CD4-positive, CD25-positive, alpha-beta regulatory T cell (primary cell): ENCODE measurements around the gene DOC2A. TPM values are rescaled to one million over a fixed set of nuclear protein-coding genes. Genes with fewer than 3 reads are reported as not detected.
"Not testable (repeated sequence)": the region's sequence is repeated elsewhere in the genome, so short reads cannot be mapped to it uniquely, and the experiment has no call there.

Source experiments
- ATAC-seq, 2 donors: fragments of 150-1000 bp; cut with Tn5 transposase; one replicate each; pipeline ENCODE4 v1.10.0; 2021; ENCODE audit warnings: low read depth in 2 of 2, moderate number of reproducible peaks in 2 of 2, moderate library complexity in 1 of 2
- DNase-seq, 3 donors: peaks; one replicate each; pipeline versions ENCODE4 v3.0.0 to v3.0.0-alpha.2; 2012 to 2022; ENCODE audit warnings: mixed read lengths in 1 of 3
- H3K27ac ChIP-seq: one replicate; pipeline ENCODE4 v1.7.0; 2013; ENCODE audit warnings: mild to moderate bottlenecking, low read length; ENCODE audit not compliant: insufficient read depth, poor library complexity, severe bottlenecking
- H3K27me3 ChIP-seq: one replicate; pipeline ENCODE4 v1.7.0; 2013; ENCODE audit warnings: low read length; ENCODE audit not compliant: control insufficient read depth, insufficient read depth
- H3K36me3 ChIP-seq: one replicate; pipeline ENCODE4 v1.7.0; 2013; ENCODE audit warnings: mild to moderate bottlenecking, low read length, moderate library complexity; ENCODE audit not compliant: control insufficient read depth, insufficient read depth
- H3K4me1 ChIP-seq: 2 replicates; pipeline ENCODE4 v1.7.0; 2013; ENCODE audit warnings: mild to moderate bottlenecking, low read length; ENCODE audit not compliant: insufficient read depth, control insufficient read depth, poor library complexity, severe bottlenecking
- H3K4me3 ChIP-seq: one replicate; pipeline ENCODE4 v1.7.0; 2013; ENCODE audit warnings: low read depth, mild to moderate bottlenecking, low read length, moderate library complexity
- H3K9me3 ChIP-seq, 2 experiments: 1 replicate in 1 of 2; 2 replicates in 1 of 2; pipeline ENCODE4 v1.7.0; 2013; ENCODE audit warnings: low read length in 2 of 2, mild to moderate bottlenecking in 1 of 2, moderate library complexity in 1 of 2; ENCODE audit not compliant: control insufficient read depth in 2 of 2
- H3K27ac Mint-ChIP-seq, 3 donors: one replicate each; pipeline ENCODE4 v1.8.0; 2020 to 2022; ENCODE audit warnings: mild to moderate bottlenecking in 3 of 3, mixed read lengths in 3 of 3, moderate library complexity in 2 of 3
- H3K27me3 Mint-ChIP-seq: one replicate; pipeline ENCODE4 v1.8.0; 2022; ENCODE audit warnings: mild to moderate bottlenecking, mixed read lengths
- H3K36me3 Mint-ChIP-seq: one replicate; pipeline ENCODE4 v1.8.0; 2020; ENCODE audit warnings: mixed read lengths
- H3K4me1 Mint-ChIP-seq, 4 donors: one replicate each; pipeline ENCODE4 v1.8.0; 2020 to 2022; ENCODE audit warnings: mixed read lengths in 4 of 4, mild to moderate bottlenecking in 1 of 4
- H3K4me3 Mint-ChIP-seq, 4 donors: one replicate each; pipeline ENCODE4 v1.8.0; 2020 to 2022; ENCODE audit warnings: mild to moderate bottlenecking in 4 of 4, mixed read lengths in 4 of 4, moderate library complexity in 3 of 4
- H3K9me3 Mint-ChIP-seq, 7 donors: one replicate each; pipeline ENCODE4 v1.8.0; 2020 to 2022; ENCODE audit warnings: mixed read lengths in 7 of 7, mild to moderate bottlenecking in 3 of 7, moderate library complexity in 2 of 7
- polyA plus RNA-seq, 4 donors: library from polyadenylated mRNA; unstranded; fragments of 300-500 nt; fragmentation: Illumina TruSeq; gene quantifications; one replicate each; pipeline ENCODE4 v1.2.3, GENCODE V29; 2021
- total RNA-seq: library from RNA; stranded (reverse); gene quantifications from one replicate; pipeline ENCODE4 v1.2.3, GENCODE V29; 2022

Gene DOC2A
- total and polyA plus RNA-seq, 5 donors from 2014 or later = not detected

- H3K27me3 Mint-ChIP-seq = peaks cover 60% of the 10 kb centered on the region
- peaks cover 0 to 20% (median 10%) of the 10 kb centered on the region in 4 donors for H3K4me1 Mint-ChIP-seq
- no peak overlapping the region for H3K4me3 Mint-ChIP-seq
- ATAC-seq (no peak), DNase-seq (no peak)
- no peaks in the 10 kb centered on the region for H3K27me3 ChIP-seq
- H3K9me3 ChIP-seq = no peaks in the 10 kb centered on the region
- H3K4me3 ChIP-seq = no peak overlapping the region
- no peak overlapping the region for H3K27ac Mint-ChIP-seq
- no peaks in the 10 kb centered on the region for H3K36me3 ChIP-seq
- peaks cover 0 to 1% (median 0%) of the 10 kb centered on the region in 7 donors for H3K9me3 Mint-ChIP-seq
- H3K4me1 ChIP-seq = peaks cover 13% of the 10 kb centered on the region
- no peaks in the 10 kb centered on the region for H3K36me3 Mint-ChIP-seq
- H3K27ac ChIP-seq = no peak overlapping the region
Measured at GRCh38 chr16:30025156-30025555, 14.3 kb upstream of the DOC2A start.

GRCh38 chr16:30024451-30024850 lies 13.6 kb upstream of the DOC2A start:
- peaks cover 0 to 15% (median 8%) of the 10 kb centered on the region in 4 donors for H3K4me1 Mint-ChIP-seq
- peaks cover 12% of the 10 kb centered on the region for H3K4me1 ChIP-seq
- no peak overlapping the region for H3K27ac ChIP-seq
- H3K9me3 Mint-ChIP-seq = peaks cover 0 to 1% (median 0%) of the 10 kb centered on the region in 7 donors
- no peak overlapping the region for H3K27ac Mint-ChIP-seq
- H3K4me3 Mint-ChIP-seq = peak overlapping the region in 1 of 4 donors; percentile 56
- no peaks in the 10 kb centered on the region for H3K27me3 ChIP-seq
- DNase-seq (no peak), ATAC-seq (no peak)
- H3K9me3 ChIP-seq = no peaks in the 10 kb centered on the region
- no peak overlapping the region for H3K4me3 ChIP-seq
- no peaks in the 10 kb centered on the region for H3K36me3 ChIP-seq
- no peaks in the 10 kb centered on the region for H3K36me3 Mint-ChIP-seq
- peaks cover 53% of the 10 kb centered on the region for H3K27me3 Mint-ChIP-seq

GRCh38 chr16:30023586-30023985 lies 12.8 kb upstream of the DOC2A start:
- no peak for DNase-seq
- Mint-ChIP-seq H3K9me3 (peaks cover 0 to 2% (median 0%) of the 10 kb centered on the region in 7 donors), H3K4me1 (peaks cover 0 to 17% (median 8%) of the 10 kb centered on the region in 4 donors), H3K27ac (no peak overlapping the region), H3K4me3 (peak overlapping the region in 1 of 4 donors; percentile 57), H3K27me3 (peaks cover 50% of the 10 kb centered on the region), H3K36me3 (no peaks in the 10 kb centered on the region)
- no peaks in the 10 kb centered on the region for H3K36me3 ChIP-seq
- H3K4me3 ChIP-seq = no peak overlapping the region
- no peak overlapping the region for H3K27ac ChIP-seq
- peaks cover 12% of the 10 kb centered on the region for H3K4me1 ChIP-seq
- ATAC-seq = no peak
- H3K27me3 ChIP-seq = no peaks in the 10 kb centered on the region
- no peaks in the 10 kb centered on the region for H3K9me3 ChIP-seq

- Mint-ChIP-seq H3K4me3 (peak within 1 kb of the TSS in 2 of 4 donors; percentile 56 to 57), H3K4me1 (peaks cover 0 to 18% (median 8%) of the 10 kb centered on the region in 4 donors), H3K9me3 (peaks cover 0 to 2% (median 0%) of the 10 kb centered on the region in 7 donors), H3K27ac (no peak within 1 kb of the TSS), H3K27me3 (peaks cover 45% of the 10 kb centered on the region), H3K36me3 (no peaks in the 10 kb centered on the region)
- Histone ChIP-seq H3K36me3 (no peaks in the 10 kb centered on the region), H3K4me1 (peaks cover 12% of the 10 kb centered on the region), H3K4me3 (no peak within 1 kb of the TSS), H3K9me3 (no peaks in the 10 kb centered on the region), H3K27ac (no peak within 1 kb of the TSS), H3K27me3 (no peaks in the 10 kb centered on the region)
- ATAC-seq (no peak), DNase-seq (no peak)
Measured at GRCh38 chr16:30022887-30023286, 12.1 kb upstream of the DOC2A start, which contains the start of gene C16orf92. C16orf92 (plus strand) TSS chr16:30023198; CDS start chr16:30023341, 143 bp downstream.

GRCh38 chr16:30018731-30019158 lies 7.9 kb upstream of the DOC2A start:
- Mint-ChIP-seq H3K4me1 (peaks cover 0 to 17% (median 6%) of the 10 kb centered on the region in 4 donors), H3K36me3 (no peaks in the 10 kb centered on the region), H3K27ac (no peak overlapping the region), H3K4me3 (peak overlapping the region in 1 of 4 donors; percentile 1), H3K9me3 (peaks cover 0 to 2% (median 0%) of the 10 kb centered on the region in 7 donors), H3K27me3 (peaks cover 30% of the 10 kb centered on the region)
- Histone ChIP-seq H3K9me3 (no peaks in the 10 kb centered on the region), H3K27ac (no peak overlapping the region), H3K4me1 (peaks cover 12% of the 10 kb centered on the region), H3K4me3 (no peak overlapping the region), H3K36me3 (no peaks in the 10 kb centered on the region), H3K27me3 (no peaks in the 10 kb centered on the region)
- ATAC-seq (no peak), DNase-seq (no peak)

- not testable (repeated sequence) for ATAC-seq, H3K9me3 ChIP-seq, H3K27ac Mint-ChIP-seq, H3K9me3 Mint-ChIP-seq, H3K4me3 Mint-ChIP-seq, H3K36me3 ChIP-seq, DNase-seq, H3K36me3 Mint-ChIP-seq, H3K27me3 ChIP-seq, H3K4me3 ChIP-seq, H3K27ac ChIP-seq
- peaks cover 29% of the 10 kb centered on the region for H3K27me3 Mint-ChIP-seq
- peaks cover 12% of the 10 kb centered on the region for H3K4me1 ChIP-seq
- peaks cover 0 to 17% (median 6%) of the 10 kb centered on the region in 4 donors for H3K4me1 Mint-ChIP-seq
Measured at GRCh38 chr16:30017937-30018336, 7.1 kb upstream of the DOC2A start.

GRCh38 chr16:30017277-30017656 lies 6.4 kb upstream of the DOC2A start:
- Mint-ChIP-seq H3K36me3 (no peaks in the 10 kb centered on the region), H3K27me3 (peaks cover 35% of the 10 kb centered on the region), H3K27ac (no peak overlapping the region), H3K4me1 (peaks cover 0 to 17% (median 6%) of the 10 kb centered on the region in 4 donors), H3K9me3 (peaks cover 0 to 2% (median 0%) of the 10 kb centered on the region in 7 donors), H3K4me3 (peak overlapping the region in 1 of 4 donors; percentile 64)
- no peaks in the 10 kb centered on the region for H3K9me3 ChIP-seq
- ATAC-seq (no peak), DNase-seq (no peak)
- H3K27ac ChIP-seq = no peak overlapping the region
- H3K4me1 ChIP-seq = peaks cover 12% of the 10 kb centered on the region
- H3K36me3 ChIP-seq = no peaks in the 10 kb centered on the region
- no peak overlapping the region for H3K4me3 ChIP-seq
- no peaks in the 10 kb centered on the region for H3K27me3 ChIP-seq
